K562 (cell line): ENCODE results near the gene EEF1A2. TPM values are rescaled to one million over a fixed set of nuclear protein-coding genes. Genes with fewer than 3 reads are reported as not detected.

Experiments
- SP1 ChIP-seq: sonication (generic); formaldehyde crosslinking; IDR thresholded peaks from 2 replicates; pipeline ENCODE4 v1.8.1; 2022; ENCODE audit warnings: mild to moderate bottlenecking, missing genetic modification reagents
- TAF9B ChIP-seq: fragments of 450-650 bp; IDR thresholded peaks from 2 replicates; pipeline ENCODE4 v1.6.1; 2018; ENCODE audit warnings: mild to moderate bottlenecking; ENCODE audit not compliant: partially characterized antibody
- ZNF384 ChIP-seq: IDR thresholded peaks from 2 replicates; pipeline ENCODE4 v1.6.1; 2012; ENCODE audit warnings: low read depth, low read length, improper control_type of control experiment
- polyA plus RNA-seq, 8 experiments: library from polyadenylated mRNA; depleted of rRNA in 4 of 8; stranded (reverse) in 5 of 8; unstranded in 3 of 8; fragments of >200 nt; fragmentation: Nextera tagmentation in 2 of 8; fragmentation: Illumina TruSeq in 1 of 8; extraction: Ambion mirVana in 2 of 8; extraction: Trizol in 1 of 8; gene quantifications; 2 replicates each; pipeline versions ENCODE4 v1.2.1 to v1.2.3, GENCODE V29; 2011 to 2014; ENCODE audit warnings: inconsistent platforms in 1 of 8, missing spikeins in 1 of 8
- total RNA-seq, 7 experiments: library from RNA; depleted of rRNA in 6 of 7; stranded (reverse); fragments of >200 nt in 6 of 7; fragmentation: Illumina TruSeq in 2 of 7; extraction: Trizol in 2 of 7; gene quantifications; 2 replicates each; pipeline versions ENCODE4 v1.2.1 to v1.2.3, GENCODE V29; 2011 to 2021; ENCODE audit warnings: low replicate concordance in 1 of 7
- TF ChIP-seq, protein P1 (sequence below), 2 experiments: fragments of 450-650 bp; formaldehyde crosslinking in 1 of 2; IDR thresholded peaks; 2 replicates each; pipeline versions ENCODE4 v1.4.0 to v1.6.1; 2014 to 2020; ENCODE audit warnings: mild to moderate bottlenecking in 2 of 2, borderline replicate concordance in 1 of 2, low read depth in 1 of 2

EEF1A2 gene
- total and polyA plus RNA-seq, 9 of the 15 experiments (the other 6 are each of a cell fraction or from before 2014, with no cell fraction given) = 0.04 to 29.6 (median 11.5) TPM

- TF ChIP-seq, protein P1, sequence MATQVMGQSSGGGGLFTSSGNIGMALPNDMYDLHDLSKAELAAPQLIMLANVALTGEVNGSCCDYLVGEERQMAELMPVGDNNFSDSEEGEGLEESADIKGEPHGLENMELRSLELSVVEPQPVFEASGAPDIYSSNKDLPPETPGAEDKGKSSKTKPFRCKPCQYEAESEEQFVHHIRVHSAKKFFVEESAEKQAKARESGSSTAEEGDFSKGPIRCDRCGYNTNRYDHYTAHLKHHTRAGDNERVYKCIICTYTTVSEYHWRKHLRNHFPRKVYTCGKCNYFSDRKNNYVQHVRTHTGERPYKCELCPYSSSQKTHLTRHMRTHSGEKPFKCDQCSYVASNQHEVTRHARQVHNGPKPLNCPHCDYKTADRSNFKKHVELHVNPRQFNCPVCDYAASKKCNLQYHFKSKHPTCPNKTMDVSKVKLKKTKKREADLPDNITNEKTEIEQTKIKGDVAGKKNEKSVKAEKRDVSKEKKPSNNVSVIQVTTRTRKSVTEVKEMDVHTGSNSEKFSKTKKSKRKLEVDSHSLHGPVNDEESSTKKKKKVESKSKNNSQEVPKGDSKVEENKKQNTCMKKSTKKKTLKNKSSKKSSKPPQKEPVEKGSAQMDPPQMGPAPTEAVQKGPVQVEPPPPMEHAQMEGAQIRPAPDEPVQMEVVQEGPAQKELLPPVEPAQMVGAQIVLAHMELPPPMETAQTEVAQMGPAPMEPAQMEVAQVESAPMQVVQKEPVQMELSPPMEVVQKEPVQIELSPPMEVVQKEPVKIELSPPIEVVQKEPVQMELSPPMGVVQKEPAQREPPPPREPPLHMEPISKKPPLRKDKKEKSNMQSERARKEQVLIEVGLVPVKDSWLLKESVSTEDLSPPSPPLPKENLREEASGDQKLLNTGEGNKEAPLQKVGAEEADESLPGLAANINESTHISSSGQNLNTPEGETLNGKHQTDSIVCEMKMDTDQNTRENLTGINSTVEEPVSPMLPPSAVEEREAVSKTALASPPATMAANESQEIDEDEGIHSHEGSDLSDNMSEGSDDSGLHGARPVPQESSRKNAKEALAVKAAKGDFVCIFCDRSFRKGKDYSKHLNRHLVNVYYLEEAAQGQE (IDR thresholded peaks at IDR 0.05; ENCODE audit: borderline replicate concordance) = no peak
- TF ChIP-seq, protein P1 (CRISPR knock-in tag; IDR thresholded peaks at IDR 0.05; ENCODE audit: low read depth) = no peak
- TF ChIP-seq TAF9B (no peak), SP1 (no peak), ZNF384 (no peak)
These were observed 55.1 kb downstream of the EEF1A2 start (continued) for GRCh38 chr20:63443606-63444395.
